Fibroblast of skin of right biceps (primary cell): ENCODE measurements around the gene LRRIQ3.
"Not testable (repeated sequence)": the region's sequence is repeated elsewhere in the genome, so short reads cannot be mapped to it uniquely, and the experiment has no call there.

Experiments used
- DNase-seq: peaks from one replicate; pipeline ENCODE4 v3.0.0-alpha.2; 2013

The LRRIQ3 gene, protein sequence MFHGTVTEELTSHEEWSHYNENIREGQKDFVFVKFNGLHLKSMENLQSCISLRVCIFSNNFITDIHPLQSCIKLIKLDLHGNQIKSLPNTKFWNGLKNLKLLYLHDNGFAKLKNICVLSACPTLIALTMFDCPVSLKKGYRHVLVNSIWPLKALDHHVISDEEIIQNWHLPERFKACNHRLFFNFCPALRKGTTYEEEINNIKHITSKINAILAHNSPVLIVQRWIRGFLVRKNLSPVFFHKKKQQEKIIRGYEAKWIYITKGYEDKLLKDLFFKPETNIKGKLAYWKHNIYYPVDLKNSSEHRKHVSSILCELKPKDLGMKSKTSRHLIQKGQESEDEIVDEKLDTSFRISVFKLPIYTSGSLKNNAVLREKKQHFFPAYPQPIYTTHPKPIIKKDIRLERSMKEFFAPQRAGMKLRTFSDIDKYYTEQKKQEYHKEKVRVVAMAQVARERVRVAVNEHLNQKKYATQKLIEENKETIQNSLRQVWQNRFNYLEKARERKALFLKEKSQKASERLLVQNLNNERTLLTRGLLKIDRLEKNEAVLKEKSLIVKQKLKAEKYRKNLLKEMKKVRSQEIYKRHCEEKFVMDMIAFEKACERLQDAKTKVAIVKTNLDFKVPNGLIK

DNA sequence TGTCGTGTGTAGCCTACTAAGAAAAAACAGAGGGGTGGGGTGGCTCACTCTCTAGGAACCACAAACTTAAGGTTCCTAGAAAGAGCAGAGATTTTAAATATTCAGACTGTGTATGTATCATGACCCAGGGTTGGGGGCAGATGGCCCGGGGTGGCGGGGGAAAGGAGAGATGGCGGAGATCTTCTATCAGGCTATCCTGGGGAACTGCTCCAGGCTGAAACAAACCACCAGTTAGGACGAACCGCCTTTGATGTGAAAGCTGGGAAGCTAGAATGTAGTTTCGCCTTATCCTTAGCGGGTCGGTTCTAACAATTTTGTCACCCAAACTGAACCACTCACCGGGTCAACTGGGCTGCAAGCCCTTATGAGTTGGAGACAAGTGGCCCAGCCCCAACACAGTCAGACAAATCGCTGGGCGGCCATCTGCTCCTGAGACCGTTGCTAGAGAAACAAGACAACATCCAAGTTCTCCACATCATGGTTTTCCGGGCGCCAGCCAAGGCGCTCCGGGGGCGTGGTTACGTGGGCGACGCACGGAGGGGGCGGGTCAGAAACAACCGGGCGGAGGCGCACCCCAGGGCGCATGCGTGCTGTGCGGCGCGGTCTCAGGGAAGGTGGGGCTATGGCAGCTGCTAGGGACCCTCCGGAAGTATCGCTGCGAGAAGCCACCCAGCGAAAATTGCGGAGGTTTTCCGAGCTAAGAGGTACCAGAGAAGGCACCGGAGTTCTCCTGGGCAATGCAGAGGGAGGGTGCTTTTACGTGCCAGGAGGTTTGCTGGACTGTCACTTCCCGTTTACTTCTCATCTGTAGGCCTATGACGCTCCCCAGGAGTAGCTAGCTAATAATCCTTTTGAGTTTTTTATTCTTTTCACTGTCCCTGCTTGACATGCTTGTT is at the start of gene LRRIQ3, which contains the start of gene FPGT:
TSS of gene LRRIQ3 (minus strand) at position 520 of the 896 bp plus-strand sequence. CDS start 14,492 bp downstream, outside the sequence.
TSS of gene FPGT (plus strand) at position 586 of the 896 bp plus-strand sequence. CDS start at position 623, 37 bp downstream.
- peak; percentile 93 for DNase-seq

DNA sequence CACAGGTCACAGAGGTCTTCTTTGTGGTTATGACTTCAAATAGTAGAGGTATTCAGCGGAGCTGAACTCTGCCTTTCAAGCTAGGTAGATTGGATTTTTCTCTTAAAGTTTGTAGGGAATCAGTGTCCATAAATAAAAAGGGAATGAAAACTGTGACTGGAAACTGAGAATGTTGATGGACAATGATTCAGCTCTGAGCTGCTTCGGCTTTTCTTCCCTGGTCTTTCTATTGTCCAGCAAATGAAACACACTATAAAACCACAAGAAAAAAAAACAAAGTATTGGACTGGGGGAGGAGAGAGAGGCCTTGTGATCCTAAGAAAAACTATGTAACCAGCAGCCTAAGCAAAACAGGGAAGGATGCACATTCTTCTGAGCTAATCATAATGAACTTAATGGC is 48.3 kb upstream of the LRRIQ3 start:
- DNase-seq: no peak

DNA sequence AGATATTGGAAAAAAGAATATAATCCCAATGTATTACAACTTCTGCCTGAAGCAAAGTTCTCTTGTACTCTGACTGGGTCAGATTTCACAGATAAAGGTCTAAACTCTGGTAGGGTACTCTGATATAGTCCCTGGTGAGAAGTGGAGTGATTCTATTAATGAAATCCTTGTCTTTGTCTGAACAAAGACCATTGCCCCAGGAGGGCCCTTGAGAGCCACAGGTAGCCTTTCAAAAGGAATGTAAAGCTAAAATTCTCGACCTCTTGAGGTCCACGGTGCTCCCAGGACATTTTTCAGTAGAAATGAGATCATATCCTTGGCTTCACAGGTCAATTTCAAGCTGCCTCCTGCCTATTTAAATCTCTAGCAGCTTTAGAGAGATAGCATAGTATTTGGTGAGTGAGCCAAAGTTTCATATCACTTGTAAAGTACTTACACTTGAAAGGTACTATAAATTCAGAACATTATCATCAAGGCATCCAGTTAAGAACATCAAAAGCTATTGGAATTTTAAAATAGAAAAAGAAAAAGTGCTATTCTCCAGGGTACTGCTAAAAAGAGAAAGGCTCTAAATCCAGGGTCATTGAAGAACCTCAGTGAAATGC is 47.3 kb upstream of the LRRIQ3 start:
- no peak for DNase-seq

DNA sequence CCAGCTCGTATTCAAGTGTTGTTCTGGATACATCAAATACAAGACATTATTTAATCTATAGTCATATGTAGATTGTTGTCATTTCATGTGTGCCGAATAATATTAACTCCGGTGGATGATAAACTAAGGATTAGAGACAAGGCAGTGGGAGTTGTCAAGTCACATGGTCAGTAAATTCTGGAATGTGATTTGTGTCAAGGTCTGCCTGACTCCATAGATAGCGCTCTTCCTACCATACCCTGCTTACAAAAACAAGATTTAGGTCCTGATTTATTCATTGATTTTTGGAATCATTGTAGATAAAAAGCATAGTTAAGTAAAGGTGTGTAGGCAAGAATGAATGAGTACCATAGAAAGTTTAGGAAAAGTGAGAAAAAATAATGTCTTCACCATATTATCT is 39.8 kb upstream of the LRRIQ3 start:
- DNase-seq: no peak

DNA sequence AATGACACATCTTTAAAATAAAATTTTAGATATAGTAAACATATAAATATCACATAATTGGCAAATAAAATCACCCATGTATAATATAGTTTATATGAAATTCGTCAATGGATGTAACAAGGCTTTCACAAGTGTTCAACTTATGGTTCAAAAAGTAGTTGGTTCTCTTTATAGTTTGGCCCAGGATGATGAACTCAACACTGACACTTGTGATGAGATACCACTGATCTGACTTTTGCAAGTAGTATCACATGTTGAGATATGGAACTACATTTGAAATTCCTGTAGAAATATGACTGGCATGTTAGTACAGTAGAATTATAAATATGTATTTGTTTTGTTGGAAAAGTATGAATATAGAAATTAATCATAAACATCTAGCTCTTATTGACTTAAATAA is 39.1 kb upstream of the LRRIQ3 start:
- DNase-seq: no peak

DNA sequence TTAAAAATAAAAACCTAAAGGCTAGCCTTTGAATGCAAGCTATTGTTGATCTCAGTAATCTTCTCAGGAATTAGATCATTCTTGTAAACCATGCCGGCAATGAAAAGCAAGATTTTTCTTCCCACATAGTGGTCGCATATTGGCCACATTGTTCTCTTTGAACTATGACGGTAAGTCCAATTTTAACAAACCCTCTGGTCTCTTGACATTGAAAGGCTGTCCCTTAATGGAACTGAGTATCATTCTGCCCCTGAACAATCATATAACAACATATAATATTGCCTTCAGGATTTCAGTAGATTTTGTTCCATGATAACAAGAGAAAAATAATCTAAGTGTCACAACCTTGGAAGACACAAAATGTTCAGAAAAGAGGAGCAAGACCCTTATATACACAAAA is 38.5 kb upstream of the LRRIQ3 start:
- DNase-seq: no peak

DNA sequence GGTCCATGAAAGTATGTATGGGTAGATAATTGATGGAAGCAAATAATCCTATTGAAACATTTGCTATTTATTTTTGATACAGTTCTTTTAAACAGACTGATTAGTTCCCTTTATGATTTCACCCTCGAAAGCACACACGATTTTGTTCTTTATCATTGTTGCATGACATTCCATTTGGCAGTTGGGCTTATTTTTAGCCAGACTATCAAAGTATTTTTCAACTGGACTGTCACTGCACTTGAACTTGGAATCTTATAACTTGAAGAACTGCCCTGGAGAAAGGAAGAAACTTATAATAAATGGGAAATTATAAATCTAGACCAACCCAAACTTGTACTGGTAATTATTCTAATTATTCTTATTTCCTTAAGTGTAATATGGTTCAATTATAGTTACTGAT is 37.2 kb upstream of the LRRIQ3 start, which contains the start of gene TNNI3K:
TSS of gene TNNI3K (plus strand) at position 235 of the 400 bp plus-strand sequence. CDS start at position 300, 65 bp downstream.
- no peak for DNase-seq

DNA sequence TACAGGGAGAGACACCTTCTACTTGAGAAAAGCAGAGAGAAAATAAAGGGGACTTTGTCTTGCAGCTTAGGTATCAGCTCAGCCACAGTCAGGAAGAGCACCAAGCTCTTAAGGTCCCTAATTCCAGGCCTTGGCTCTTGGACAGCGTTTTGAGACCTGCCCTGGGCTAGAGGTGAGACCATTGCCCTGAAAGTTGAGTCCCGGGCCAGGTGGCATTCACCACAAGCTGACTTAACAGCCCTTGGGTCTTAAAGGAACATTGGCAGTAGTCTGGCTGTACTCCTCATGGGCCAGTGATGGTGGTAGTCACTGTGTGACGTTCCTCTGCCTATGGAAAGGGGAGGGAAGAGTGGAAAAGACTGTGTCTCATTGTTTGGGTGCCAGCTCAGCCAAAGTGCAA is 25.5 kb upstream of the LRRIQ3 start:
- no peak for DNase-seq

DNA sequence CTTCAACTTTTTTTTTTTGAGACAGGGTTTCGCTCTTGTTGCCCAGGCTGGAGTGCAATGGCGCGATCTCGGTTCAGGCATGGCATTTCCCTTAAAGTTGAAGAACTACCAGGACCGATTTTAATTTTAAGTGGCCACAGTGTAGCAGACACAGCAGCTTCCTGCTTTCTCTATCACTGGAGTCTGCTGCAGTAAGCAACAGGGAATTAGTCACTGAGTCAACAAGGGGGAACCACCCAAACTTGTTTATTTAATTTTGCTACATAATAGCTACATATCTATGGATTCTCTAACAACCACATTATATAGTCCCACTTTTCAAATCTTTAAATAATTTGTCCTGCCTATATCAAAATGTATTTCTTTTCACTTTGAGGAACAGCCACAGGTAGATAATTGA is 24.7 kb upstream of the LRRIQ3 start:
- DNase-seq: no peak

DNA sequence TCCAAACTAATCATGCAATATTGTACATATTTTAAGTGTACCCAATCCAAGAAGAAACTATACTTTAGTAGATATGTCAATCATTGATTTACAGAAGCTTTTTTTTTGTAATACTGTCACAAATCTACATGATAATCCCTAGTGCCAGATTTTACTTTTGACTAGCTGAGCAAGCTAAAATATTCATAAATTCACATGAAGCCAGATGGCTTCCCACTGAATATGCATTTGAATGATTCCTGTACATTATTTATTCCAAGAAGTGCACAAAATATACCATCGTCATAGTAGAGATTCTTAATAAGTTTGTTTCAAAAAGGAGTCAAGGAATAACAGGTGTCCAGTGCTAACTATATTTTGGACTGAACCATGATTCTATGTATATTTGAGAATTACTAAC is 17.3 kb upstream of the LRRIQ3 start:
- DNase-seq: no peak

DNA sequence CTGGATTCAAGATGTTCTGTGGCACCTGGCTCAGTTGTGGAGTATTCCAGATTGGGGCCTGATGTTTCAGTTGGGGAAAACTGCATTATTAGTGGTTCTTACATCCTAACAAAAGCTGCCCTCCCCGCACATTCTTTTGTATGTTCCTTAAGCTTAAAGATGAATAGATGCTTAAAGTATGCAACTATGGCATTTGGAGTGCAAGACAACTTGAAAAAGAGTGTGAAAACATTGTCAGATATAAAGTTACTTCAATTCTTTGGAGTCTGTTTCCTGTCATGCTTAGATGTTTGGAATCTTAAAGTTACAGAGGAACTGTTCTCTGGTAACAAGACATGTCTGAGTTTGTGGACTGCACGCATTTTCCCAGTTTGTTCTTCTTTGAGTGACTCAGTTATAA is 7.3 kb upstream of the LRRIQ3 start:
- DNase-seq: peak; percentile 63

DNA sequence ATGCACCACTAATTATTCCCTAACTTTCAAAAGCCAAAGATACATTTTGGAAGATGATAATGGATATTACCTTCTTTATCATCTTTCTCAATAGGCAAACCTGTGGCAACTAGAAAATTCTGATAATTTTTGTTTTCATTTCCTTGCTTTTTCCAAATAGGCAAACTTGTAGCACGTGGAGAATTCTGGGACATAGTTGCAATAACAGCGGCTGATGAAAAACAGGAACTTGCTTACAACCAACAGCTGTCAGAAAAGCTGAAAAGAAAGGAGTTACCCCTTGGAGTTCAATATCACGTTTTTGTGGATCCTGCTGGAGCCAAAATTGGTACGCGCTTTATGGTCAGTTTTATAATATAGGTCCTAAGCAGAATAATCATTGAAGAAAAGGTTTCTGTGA is 1.5 kb upstream of the LRRIQ3 start:
- no peak for DNase-seq

DNA sequence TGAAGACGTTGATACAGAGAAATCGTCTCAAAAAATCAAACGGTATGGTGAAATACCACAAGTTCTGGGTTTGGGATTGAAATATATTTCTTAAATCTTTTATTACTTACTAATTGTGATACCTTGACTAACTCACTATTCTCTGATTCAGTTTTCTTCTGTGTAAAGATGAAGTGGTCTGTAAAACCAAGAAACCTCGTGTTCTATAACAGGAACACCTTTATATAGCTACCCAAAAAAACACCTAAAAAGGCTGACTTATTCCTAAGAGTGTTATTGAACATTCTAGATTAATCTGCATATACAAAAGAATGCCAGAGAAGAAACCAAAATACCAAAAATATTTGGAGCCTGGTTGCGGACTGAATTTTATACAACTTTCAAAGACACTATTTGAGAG is 721 bp downstream of the LRRIQ3 start:
- no peak for DNase-seq

DNA sequence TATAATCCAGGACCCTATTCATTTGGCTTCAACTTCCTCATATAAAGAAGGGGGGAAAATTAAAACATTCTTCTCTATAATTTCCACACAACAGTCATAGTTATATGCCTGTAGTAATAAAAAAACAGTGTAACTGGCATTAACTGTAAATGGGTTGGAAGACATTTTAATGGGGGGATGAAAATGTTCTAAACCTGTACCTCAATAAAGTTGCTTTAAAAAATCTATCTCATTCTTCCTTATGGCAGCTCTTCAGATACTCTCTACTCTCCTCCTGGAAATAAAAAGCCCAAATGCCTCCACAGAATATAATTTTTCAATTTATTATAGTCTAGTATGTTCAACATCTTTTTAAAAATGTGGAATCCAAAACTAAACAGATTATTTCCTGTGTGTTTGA is 2.6 kb downstream of the LRRIQ3 start:
- DNase-seq: no peak

DNA sequence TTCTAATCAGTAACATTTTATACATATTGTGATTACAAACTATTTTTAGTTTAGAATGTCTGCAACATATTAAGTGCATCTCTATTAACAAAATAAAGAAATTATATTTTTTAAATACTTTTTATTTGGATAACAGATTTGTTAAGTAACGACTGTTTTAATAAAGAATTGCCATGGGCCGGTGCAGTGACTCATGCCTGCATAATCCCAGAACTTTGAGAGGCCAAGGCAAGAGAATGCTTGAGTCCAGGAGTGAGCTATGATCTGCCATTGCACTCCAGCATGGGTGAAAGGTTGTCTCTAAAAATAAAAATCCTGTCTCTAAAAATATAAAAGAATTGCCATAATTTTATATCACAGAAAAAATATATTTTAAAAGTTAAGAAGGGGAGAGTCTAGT is 4.1 kb downstream of the LRRIQ3 start:
- DNase-seq: peak; percentile 22

DNA sequence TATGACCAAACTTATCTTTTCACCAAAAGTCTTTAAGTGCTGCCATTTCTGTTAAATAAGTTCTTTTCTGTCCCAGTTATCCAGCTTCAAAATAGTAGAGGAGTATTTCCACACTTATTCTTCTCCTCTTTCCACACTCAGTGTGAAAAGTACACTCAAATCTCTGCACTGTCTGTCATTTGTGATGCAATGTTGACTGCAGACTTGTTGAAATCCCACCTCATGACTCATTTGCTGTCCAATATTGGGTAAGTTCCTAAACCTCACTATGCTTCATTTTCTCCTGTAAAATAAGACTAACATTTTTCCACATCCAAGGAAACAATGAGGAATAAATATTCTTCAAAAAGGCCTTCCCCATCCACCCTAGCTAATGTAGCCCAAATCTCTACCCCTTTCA is 17.5 kb downstream of the LRRIQ3 start:
- DNase-seq: peak; percentile 20

DNA sequence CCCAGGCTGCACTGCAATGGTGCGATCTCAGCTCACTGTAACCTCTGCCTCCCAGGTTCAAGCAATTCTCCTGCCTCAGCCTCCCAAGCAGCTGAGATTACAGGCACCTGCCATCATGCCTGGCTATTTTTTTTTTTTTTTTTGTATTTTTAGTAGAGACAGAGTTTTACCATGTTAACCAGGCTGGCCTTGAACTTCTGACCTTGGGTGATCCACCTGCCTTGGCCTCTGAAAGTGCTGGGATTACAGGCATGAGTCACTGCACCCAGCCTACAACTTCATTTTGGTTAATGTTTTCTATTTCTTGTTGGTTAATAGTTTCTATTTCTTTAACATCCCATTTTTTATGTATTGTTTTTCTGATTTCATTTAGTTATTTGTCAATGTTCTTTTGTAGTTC is 23.6 kb downstream of the LRRIQ3 start:
- DNase-seq: not testable (repeated sequence)

DNA sequence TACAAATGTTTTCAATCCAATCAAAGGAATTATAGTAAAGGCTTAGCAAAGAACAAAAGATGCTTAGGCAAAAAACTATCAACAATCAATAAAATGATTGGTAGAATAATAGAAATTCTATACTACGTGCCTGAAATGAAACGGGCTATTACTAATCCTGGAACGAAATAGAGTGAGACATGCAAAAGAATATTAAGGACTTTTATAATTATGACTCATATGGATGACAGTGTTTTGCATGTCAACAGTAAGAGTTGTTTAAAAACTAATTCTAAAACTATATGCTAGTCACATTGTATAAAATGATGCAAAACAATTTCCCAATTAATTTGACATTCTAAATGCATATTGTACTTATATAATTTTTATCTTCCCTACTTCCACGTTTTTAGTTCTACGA is 35.6 kb downstream of the LRRIQ3 start:
- no peak for DNase-seq

DNA sequence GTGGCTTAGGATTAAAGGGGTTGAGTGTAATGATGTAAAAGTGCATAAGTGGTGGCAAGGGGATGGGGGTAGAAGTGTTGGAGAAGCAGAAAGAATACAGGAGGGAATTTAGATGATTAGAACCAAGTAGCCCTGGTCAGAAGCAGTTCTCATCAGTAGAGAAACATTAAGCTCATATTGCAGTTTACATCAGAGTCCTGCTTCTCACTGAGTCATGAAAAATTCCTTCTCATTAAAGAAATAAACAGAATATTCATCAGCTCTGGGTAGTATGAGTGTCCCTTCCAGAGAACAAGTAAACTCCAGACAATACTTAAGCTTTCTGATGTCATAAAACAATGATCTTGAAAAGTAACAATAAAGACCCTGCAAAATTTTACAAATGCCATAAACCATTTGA is 36.5 kb downstream of the LRRIQ3 start:
- DNase-seq: no peak

DNA sequence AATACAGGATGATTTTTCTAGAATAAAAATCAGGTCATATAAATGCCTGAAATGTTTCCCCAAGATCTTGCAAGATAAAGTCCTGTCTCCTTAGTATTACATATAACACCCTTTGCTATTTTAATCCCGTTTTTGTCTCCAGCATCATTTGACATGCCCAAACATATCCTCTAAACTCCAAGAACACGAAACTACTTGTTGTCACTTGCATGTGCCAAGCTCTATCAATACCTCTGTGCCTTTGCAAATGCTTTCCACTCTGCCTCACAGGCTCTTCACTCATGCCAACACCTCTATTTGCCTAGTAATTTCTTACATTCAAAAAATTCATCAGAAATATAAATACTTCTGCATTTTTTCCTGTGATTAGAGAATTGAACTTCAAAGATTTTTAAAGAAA is 37.9 kb downstream of the LRRIQ3 start:
- no peak for DNase-seq

DNA sequence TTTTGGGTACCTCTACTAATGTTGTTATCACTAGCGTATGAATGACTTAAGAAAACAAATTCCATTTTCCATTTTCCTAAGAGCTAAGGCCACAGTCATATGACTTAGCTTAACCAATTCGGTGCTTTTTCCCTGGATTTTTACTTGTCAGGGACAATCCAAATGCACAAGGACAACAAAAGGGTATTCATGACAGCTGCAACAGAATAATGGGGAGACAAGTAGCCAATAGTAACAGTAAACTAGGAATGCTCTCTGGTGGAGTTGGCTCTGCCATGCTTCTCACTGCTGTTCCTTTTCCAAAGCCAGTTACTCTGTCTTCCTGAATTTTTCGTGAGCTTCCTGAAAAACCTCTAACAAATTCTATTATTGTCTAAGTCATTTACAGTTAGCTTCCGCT is 52.9 kb downstream of the LRRIQ3 start:
- no peak for DNase-seq

DNA sequence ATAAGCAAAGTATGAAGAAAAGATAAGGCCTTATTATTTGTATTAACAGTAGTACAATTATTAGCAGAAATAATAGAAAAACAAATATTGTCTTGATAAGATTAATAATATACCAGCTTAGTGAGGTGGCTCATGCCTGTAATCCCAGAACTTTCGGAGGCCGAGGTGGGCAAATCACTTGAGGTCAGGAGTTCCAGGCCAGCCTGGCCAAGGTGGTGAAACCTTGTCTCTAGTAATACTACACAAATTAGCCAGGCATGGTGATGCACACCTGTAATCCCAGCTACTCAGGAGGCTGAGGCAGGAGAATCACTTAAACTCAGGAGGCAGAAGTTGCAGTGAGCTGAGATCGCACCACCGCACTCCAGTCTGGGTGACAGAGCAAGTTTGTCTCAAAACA is 80.6 kb downstream of the LRRIQ3 start:
- DNase-seq: not testable (repeated sequence)

DNA sequence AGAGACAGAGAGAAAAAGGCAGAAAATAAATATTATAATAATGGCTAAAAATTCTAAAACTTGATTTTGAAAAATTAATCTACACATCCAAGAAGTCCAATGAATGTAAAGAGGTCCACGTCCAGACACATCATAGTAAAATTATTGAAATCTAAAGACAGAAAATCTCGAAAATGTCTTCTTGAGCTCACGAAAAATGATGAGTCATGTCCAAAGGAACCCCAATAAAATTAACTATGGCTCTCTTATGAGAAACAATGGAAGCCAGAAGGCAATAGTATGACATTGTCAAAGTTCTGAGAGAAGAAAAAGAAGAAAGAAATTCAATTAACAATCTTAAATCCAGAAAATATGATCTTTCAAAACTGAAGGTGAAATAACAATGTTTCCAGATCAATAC is 84.6 kb downstream of the LRRIQ3 start:
- no peak for DNase-seq
